NCI-H82 (cell line): ENCODE data around the gene SLC38A10.

ENCODE experiments used
- DNase-seq: peaks from one replicate; lab custom pipeline; 2025; lab: John Stamatoyannopoulos, UW

Gene SLC38A10

GRCh38 chr17:81295031-81295675 is at the start of gene SLC38A10:
TSS of gene SLC38A10 (minus strand) at chr17:81295307. CDS start at chr17:81294921, 386 bp downstream.
- DNase-seq: peak; percentile 93

DNA sequence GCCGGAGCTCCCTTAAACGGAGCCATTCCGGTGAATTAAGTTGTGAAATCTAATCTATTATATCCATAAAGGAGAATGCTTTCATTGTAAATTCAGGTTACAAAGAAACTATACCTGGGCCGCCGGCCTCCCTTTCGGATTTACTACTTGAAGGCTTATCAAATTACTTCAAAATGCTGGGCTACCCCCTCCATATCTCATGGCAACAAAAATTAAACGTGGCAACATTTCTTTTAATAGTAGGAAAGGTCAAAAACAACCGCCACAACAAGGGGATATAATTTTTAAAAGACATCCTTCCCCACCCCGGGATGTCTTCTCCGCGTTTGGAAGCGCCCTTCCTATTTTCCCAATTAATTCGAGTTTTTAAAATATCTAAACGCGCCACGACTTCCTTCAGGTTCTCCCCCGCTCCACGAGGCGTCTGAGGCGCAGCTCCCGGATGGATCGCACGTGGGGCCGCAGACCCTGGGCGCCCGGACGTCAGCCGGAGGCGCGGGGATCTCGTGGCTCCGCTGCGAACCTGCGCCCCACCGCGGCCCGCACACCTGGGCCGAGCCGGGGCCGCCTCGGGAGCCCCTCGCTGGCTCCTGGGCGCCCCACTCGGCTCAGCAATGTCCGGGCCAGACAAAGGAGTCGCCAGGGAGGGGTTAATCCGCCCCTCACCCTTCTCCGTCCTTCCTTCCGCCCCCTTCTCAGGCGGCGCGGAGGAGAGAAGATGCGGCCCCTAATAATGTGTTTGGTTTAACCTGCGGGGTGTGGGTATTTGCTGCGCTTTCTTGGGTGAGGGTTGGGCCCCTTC is 47.4 kb upstream of the SLC38A10 start:
- DNase-seq: no peak

GRCh38 chr17:81341516-81342268 is 46.6 kb upstream of the SLC38A10 start:
- DNase-seq: no peak

DNA sequence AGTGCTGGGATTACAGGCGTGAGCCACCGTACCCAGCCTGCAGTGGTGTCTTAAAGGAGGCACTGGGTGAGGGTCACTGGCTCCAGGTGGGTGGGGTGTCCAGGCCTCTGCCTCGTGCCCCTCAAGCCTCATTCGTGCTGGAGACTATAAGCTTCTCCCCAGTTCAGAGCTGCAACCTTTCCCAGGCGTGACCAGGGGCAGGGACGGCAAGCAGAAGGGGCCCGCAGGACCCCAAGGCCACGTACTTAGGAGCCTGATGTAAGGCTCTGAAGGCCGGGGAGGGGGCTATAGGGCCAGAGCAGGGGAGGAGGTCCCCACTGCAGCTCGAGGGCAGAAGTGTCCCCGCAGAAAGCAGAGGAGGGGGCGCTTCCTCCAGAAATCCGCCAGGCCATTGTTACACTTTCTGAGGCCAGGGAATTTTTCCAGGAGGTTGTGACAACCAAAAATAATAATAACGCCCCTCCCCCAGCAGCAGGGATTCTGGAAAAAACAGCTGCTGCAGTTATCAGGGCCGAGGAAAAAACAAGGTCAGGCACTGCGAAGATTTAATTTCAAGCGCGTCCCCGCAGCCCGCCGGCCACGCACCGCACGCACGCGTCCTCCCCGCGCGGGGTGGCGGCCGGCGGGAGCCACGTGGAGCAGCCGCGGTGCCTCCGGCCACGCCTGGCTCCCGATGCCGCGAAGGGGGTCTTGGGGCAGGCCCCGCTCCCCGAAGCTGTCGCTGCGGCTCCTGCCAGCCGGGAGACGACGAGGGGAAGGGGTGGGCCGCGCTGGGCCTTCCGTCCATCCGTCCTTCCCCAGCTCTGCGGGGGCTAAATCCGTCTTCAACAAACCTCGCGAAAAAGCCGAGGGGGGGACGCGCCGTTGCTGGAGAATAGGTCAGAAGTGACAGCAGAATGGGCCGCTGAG is 45.8 kb upstream of the SLC38A10 start:
- DNase-seq: no peak

DNA sequence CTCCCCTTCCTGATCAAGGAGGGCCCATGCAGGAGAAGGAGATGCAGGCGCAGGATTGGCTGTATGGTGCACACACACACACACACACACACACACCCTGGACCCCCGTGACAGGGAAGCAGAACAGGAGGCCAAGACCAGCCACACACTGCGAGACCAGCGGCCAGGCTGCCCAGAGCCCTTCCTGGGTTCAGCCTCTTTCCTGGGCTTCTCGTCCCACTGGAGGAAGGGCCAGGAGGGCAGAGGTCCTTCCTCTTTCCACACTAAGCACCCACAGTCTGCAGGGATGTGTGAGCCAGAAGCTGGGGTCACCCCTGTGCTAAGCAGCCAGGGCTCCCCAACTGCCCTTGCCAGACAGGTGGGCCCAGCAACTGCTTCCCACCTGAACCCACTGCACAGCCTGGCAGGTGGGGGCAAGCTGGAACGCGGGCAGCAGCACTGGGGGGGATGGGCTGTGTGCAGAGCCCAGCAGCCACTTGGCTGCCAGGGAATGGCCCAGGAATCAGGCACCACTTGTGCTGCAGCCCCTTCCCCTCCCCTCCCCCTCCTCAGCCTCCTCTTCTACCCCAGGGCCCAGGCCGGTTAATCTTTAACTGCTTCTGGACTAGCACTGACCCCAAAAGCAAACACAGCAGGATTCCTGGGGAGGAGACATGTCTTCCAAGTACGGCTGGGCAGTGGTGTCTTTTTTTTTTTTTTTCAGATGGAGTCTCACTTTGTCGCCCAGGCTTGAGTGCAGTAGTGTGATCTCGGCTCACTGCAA is 44.6 kb upstream of the SLC38A10 start:
- no peak for DNase-seq

- peak; percentile 33 for DNase-seq
Measured at GRCh38 chr17:81339191-81339533, 44.1 kb upstream of the SLC38A10 start.

DNA sequence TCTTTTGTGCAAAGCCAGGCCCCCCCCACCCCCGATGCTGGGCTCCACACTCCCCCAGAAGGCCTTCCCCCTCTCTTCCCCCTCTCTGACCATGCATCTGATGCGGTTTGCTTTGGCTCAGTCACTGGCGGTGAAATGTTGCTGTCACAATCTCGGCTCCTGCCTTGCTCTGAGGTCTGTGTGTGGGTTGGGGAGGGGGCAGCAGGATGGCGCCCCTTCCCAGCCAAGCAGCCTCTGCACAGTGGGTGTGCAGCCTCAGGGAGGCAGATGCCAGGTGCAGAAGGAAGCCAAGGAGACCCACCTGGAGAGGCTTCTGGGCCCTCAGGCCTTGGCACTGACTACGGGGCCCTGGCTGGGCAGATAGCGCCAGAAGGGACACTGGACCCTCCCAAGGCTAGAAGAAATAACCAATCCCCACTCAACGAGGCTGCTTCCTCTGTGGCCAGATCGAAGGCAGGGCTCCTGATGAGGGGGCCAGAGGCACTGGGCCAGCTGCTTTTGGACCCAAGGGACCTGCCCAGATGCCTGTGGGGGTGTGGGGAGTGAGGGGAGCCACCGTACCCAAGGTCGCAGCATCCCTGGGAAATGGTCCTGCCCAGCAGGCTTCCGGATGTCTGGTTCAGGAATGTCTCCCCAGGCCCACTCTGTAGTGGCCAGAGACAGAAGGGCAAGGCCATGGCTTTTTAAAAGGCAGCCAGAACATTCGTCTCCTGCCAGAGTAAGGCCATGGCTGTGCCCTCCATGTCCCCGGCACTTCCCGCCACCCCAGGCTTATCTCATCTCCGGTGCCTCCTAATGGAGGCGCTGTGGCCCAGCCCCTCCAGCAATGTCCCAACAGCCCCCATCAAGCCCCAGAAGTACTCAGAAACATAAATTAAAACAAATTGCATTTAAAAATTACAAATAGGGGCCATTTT is 43.4 kb upstream of the SLC38A10 start:
- DNase-seq: no peak

GRCh38 chr17:81337476-81337879 is 42.4 kb upstream of the SLC38A10 start:
- no peak for DNase-seq

DNA sequence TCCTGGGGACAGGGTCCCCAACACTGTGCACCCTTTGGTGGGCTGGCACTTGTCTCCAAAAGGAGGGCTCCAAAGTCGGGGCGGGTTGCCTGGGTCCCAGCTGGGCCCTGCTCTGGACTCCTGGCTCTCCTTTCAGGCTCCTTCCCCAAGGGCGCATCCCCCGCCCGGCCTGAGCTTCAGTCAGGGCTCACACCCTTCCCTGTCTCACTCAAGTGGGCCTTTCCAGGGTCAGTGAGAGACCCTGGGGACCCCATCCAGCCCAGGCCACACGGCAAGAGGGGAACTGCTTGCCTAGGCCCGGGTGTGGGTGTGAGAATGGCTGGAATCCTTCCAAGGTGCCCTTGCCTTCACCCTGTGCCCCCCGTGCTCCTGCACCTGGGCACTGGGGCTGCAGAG is 41.8 kb upstream of the SLC38A10 start:
- DNase-seq: no peak

DNA sequence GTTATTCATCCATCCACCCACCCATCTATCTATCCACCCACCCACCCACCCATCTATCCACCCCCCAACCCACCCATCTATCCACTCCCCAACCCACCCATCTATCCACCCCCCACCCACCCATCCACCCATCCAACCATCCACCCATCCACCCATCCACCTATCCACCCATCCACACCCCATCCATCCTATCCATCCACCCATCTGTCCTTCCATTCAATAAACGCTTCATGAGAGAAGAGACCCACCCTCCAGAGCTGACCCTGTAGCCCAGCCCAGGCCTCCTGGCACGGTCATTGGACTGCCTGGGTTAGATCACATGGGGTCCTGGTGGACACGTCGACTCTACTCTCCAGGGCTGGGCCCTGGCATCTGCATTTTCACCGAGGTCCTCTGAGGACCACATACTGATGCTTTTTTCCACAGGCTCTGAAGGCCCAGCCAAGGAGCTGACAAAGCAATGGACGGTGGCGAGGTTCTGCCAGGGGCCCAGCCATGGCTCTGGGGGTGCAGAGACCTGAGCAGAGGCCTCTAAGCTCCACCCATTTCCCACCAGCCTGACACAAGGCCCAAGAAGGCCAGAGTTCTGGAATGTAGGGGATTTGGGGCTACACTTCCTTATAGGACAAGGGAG is 41.3 kb upstream of the SLC38A10 start:
- no peak for DNase-seq

DNA sequence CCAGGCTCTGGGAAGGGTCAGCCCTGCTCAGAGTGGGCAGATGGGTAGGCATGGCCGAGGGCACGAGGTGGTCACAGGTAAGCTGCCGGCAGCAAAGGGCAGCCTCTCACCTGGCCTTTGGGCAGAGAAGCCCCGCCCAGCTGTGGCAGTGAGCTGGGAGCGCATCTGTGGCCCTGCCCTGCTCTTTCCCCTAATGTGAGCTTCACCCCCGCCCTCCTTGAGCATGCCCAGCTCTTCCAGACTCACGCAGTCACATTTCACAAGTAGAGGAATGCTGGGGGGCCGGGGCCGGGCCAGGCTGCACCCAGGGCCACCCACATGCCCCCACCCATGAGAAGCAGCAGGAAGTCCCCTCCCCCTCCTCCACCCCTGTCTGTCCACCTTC is 40.7 kb upstream of the SLC38A10 start:
- DNase-seq: no peak

DNA sequence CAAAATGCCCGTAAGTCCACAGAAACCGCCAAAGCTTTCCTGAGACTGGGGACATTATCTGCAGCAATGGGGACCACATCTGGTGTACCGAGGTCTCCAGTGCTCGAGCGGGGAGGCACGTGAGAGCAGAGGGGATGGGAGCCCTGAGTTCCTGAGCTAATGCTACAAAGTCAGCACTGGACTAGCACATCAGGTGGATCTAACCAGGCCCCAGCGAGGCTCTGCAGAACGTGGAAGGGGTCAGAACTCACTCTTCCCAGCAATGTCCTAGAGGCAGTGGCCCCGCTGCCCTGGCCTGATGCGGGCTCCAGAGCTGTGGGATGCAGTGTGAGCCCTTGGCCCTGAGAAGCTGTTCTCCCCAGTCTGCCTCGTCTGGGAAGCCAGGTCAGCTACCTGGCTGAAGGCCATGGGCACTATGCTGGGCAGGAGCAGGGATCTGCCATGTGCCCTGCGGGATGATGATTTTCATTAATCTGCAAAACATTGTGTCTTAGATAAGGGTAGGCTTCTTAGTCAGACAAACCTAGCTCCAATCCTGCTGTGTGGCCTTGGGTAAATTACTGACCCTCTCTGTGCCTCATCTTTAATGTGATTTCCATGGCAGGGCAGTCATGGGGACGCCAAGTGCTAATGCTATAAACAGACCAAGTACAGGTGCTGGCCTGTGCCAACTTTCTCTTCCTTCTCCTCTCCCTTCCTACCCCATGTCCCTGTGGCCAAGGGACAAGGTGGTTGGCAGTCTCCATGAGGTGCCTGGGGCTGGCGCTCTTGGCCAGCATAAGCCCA is 40.1 kb upstream of the SLC38A10 start:
- no peak for DNase-seq

- DNase-seq: no peak
Measured at GRCh38 chr17:81334391-81334901, 39.3 kb upstream of the SLC38A10 start.

DNA sequence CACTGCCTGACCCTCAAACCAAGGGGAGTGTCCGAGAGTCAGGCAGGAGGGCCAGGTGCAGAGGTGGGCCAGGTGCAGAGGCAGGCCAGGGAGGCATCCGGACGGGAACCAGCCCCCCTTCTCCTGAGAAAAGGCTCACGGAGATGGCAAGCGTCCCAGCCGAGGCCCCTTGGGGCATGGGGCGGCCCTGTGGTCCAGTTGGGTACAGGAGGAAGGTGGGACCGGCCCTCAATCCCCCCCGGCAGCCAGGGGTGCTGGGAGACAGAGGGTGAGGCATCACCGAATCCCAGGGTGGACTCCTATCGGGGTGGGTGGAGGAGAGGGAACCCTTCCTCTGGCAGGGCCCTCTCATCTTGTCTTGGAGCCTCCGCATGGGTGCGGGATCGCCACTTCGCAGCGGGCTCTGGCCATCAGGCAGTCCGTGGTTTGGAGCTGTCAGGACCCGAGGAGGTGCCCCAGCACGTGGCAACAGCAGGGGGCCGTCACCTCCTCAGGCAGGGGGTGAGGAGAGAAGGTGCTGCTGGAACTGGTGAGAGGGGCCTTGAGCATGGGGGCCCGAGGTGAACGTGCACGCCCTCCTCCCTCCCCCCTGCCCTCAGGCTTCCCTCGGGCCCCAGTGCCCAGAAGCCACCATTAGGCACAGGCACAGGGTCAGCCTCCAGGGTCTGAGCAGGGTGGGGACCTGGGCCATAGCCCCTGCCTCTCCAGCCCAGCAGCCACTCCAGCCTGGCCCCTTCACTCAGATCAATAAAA is 38.7 kb upstream of the SLC38A10 start:
- no peak for DNase-seq

DNA sequence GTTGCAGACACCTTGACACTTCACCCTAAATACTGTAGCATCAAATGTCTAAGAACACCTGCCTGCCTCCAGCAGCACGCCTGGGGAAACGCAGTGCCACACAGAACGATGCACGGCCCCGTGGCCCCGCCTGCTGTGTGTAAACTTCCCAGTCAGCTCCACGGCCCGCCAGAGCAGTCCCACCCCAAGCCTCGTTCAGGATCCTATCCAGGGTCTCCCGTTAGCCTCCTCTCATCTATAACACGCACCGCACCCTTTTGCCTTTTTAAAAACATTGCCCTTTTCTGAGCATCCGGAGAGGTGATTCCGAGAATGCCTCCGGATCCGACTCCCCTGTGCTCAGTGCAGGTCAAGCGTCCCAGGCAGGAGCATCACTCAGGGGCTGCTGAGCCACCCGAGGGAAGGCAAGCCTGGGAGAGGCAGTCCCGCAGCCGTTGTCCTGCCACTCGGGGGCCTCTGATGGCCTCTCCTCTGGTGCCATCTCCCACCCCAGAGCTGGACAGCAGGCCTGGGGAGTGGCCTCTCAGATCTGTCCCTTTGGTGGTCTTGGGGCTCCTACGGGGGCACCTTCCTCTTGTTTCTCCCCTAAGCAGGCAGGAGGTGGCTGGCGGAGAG is 37.9 kb upstream of the SLC38A10 start:
- no peak for DNase-seq

- no peak for DNase-seq
Measured at GRCh38 chr17:81332118-81332834, 37.2 kb upstream of the SLC38A10 start.
